ENCODE measurements around the gene DLL1. TPM values are rescaled to one million over a fixed set of nuclear protein-coding genes. Genes with fewer than 3 reads are reported as not detected.
A peak's percentile ranks its signal among the peaks of the same experiment; 100 is the strongest.

The DLL1 gene
- total and polyA plus RNA-seq, 4 donors: 10.4 to 42.8 (median 21.7) TPM

GRCh38 chr6:170289951-170290295, 955 bp downstream of the DLL1 start:
- WGBS (ENCODE audit: insufficient coverage): 0% methylated on average over 41 of the region's 41 CpGs
- H3K9me3 ChIP-seq (ENCODE audit: control insufficient read depth, insufficient read depth, low read length): no peaks in the 10 kb centered on the region
- peak in 1 of 6 donors; percentile 57 for DNase-seq (ENCODE audit: low read depth in 4 of 6, low spot score in 6 of 6)
- H3K4me1 ChIP-seq (ENCODE audit: control insufficient read depth, insufficient read depth, low read length): peaks cover 80% of the 10 kb centered on the region
- peak overlapping the region; percentile 69 for H3K27ac ChIP-seq (ENCODE audit: low read depth, low read length)
- peak overlapping the region; percentile 66 for H3K4me3 ChIP-seq (ENCODE audit: low read depth, low read length)
- peaks cover 33% of the 10 kb centered on the region for H3K36me3 ChIP-seq (ENCODE audit: control insufficient read depth, insufficient read depth, low read length)
- peaks cover 33% of the 10 kb centered on the region for H3K27me3 ChIP-seq (ENCODE audit: control insufficient read depth, insufficient read depth, low read length)

- WGBS (ENCODE audit: insufficient coverage): 1% methylated on average over 85 of the region's 85 CpGs
- peak in 2 of 6 donors; percentile 26 to 49 for DNase-seq (ENCODE audit: low read depth in 4 of 6, low spot score in 6 of 6)
- peak overlapping the region; percentile 66 for H3K4me3 ChIP-seq (ENCODE audit: low read depth, low read length)
- H3K4me1 ChIP-seq (ENCODE audit: control insufficient read depth, insufficient read depth, low read length): peaks cover 79% of the 10 kb centered on the region
- H3K27me3 ChIP-seq (ENCODE audit: control insufficient read depth, insufficient read depth, low read length): peaks cover 28% of the 10 kb centered on the region
- H3K36me3 ChIP-seq (ENCODE audit: control insufficient read depth, insufficient read depth, low read length): peaks cover 39% of the 10 kb centered on the region
- H3K9me3 ChIP-seq (ENCODE audit: control insufficient read depth, insufficient read depth, low read length): no peaks in the 10 kb centered on the region
- H3K27ac ChIP-seq (ENCODE audit: low read depth, low read length): no peak overlapping the region
Measured at GRCh38 chr6:170289180-170289931, 1.5 kb downstream of the DLL1 start.

- Histone ChIP-seq H3K36me3 (ENCODE audit: control insufficient read depth, insufficient read depth, low read length) (peaks cover 45% of the 10 kb centered on the region), H3K4me3 (ENCODE audit: low read depth, low read length) (peak overlapping the region; percentile 29), H3K27ac (ENCODE audit: low read depth, low read length) (no peak overlapping the region), H3K27me3 (ENCODE audit: control insufficient read depth, insufficient read depth, low read length) (peaks cover 23% of the 10 kb centered on the region), H3K9me3 (ENCODE audit: control insufficient read depth, insufficient read depth, low read length) (no peaks in the 10 kb centered on the region), H3K4me1 (ENCODE audit: control insufficient read depth, insufficient read depth, low read length) (peaks cover 74% of the 10 kb centered on the region)
- 11% methylated on average over 14 of the region's 16 CpGs for WGBS (ENCODE audit: insufficient coverage)
- DNase-seq (ENCODE audit: low read depth in 4 of 6, low spot score in 6 of 6): peak in 1 of 6 donors; percentile 37
Measured at GRCh38 chr6:170288852-170289179, 2.1 kb downstream of the DLL1 start.

- 62% methylated on average over 29 of the region's 33 CpGs for WGBS (ENCODE audit: insufficient coverage)
- H3K4me3 ChIP-seq (ENCODE audit: low read depth, low read length): peak overlapping the region; percentile 29
- DNase-seq (ENCODE audit: low read depth in 4 of 6, low spot score in 6 of 6): no peak
- H3K4me1 ChIP-seq (ENCODE audit: control insufficient read depth, insufficient read depth, low read length): peaks cover 72% of the 10 kb centered on the region
- peaks cover 51% of the 10 kb centered on the region for H3K36me3 ChIP-seq (ENCODE audit: control insufficient read depth, insufficient read depth, low read length)
- H3K9me3 ChIP-seq (ENCODE audit: control insufficient read depth, insufficient read depth, low read length): no peaks in the 10 kb centered on the region
- H3K27me3 ChIP-seq (ENCODE audit: control insufficient read depth, insufficient read depth, low read length): peaks cover 16% of the 10 kb centered on the region
- H3K27ac ChIP-seq (ENCODE audit: low read depth, low read length): no peak overlapping the region
Measured at GRCh38 chr6:170288091-170288631, 2.7 kb downstream of the DLL1 start.

- WGBS (ENCODE audit: insufficient coverage): 52% methylated on average over 12 of the region's 12 CpGs
- peaks cover 58% of the 10 kb centered on the region for H3K36me3 ChIP-seq (ENCODE audit: control insufficient read depth, insufficient read depth, low read length)
- no peaks in the 10 kb centered on the region for H3K9me3 ChIP-seq (ENCODE audit: control insufficient read depth, insufficient read depth, low read length)
- H3K4me3 ChIP-seq (ENCODE audit: low read depth, low read length): peak overlapping the region; percentile 29
- H3K27me3 ChIP-seq (ENCODE audit: control insufficient read depth, insufficient read depth, low read length): peaks cover 12% of the 10 kb centered on the region
- DNase-seq (ENCODE audit: low read depth in 4 of 6, low spot score in 6 of 6): no peak
- peaks cover 65% of the 10 kb centered on the region for H3K4me1 ChIP-seq (ENCODE audit: control insufficient read depth, insufficient read depth, low read length)
- H3K27ac ChIP-seq (ENCODE audit: low read depth, low read length): peak overlapping the region; percentile 3
Measured at GRCh38 chr6:170287371-170287876, 3.5 kb downstream of the DLL1 start.

GRCh38 chr6:170286934-170287265, 4.0 kb downstream of the DLL1 start:
- Histone ChIP-seq H3K27ac (ENCODE audit: low read depth, low read length) (peak overlapping the region; percentile 6), H3K4me1 (ENCODE audit: control insufficient read depth, insufficient read depth, low read length) (peaks cover 60% of the 10 kb centered on the region), H3K36me3 (ENCODE audit: control insufficient read depth, insufficient read depth, low read length) (peaks cover 61% of the 10 kb centered on the region), H3K27me3 (ENCODE audit: control insufficient read depth, insufficient read depth, low read length) (peaks cover 9% of the 10 kb centered on the region), H3K9me3 (ENCODE audit: control insufficient read depth, insufficient read depth, low read length) (no peaks in the 10 kb centered on the region), H3K4me3 (ENCODE audit: low read depth, low read length) (peak overlapping the region; percentile 29)
- DNase-seq (ENCODE audit: low read depth in 4 of 6, low spot score in 6 of 6): no peak
- 61% methylated on average over 2 of the region's 2 CpGs for WGBS (ENCODE audit: insufficient coverage)

GRCh38 chr6:170286246-170286933, 4.5 kb downstream of the DLL1 start:
- H3K27me3 ChIP-seq (ENCODE audit: control insufficient read depth, insufficient read depth, low read length): peaks cover 5% of the 10 kb centered on the region
- H3K4me1 ChIP-seq (ENCODE audit: control insufficient read depth, insufficient read depth, low read length): peaks cover 55% of the 10 kb centered on the region
- H3K9me3 ChIP-seq (ENCODE audit: control insufficient read depth, insufficient read depth, low read length): no peaks in the 10 kb centered on the region
- DNase-seq (ENCODE audit: low read depth in 4 of 6, low spot score in 6 of 6): peak in 2 of 6 donors; percentile 66 to 75
- peaks cover 66% of the 10 kb centered on the region for H3K36me3 ChIP-seq (ENCODE audit: control insufficient read depth, insufficient read depth, low read length)
- peak overlapping the region; percentile 6 for H3K27ac ChIP-seq (ENCODE audit: low read depth, low read length)
- H3K4me3 ChIP-seq (ENCODE audit: low read depth, low read length): peak overlapping the region; percentile 29
- WGBS (ENCODE audit: insufficient coverage): 29% methylated on average over 16 of the region's 26 CpGs

GRCh38 chr6:170285482-170285881, 5.4 kb downstream of the DLL1 start:
- Histone ChIP-seq H3K27me3 (ENCODE audit: control insufficient read depth, insufficient read depth, low read length) (peaks cover 5% of the 10 kb centered on the region), H3K27ac (ENCODE audit: low read depth, low read length) (no peak overlapping the region), H3K36me3 (ENCODE audit: control insufficient read depth, insufficient read depth, low read length) (peaks cover 68% of the 10 kb centered on the region), H3K9me3 (ENCODE audit: control insufficient read depth, insufficient read depth, low read length) (no peaks in the 10 kb centered on the region), H3K4me1 (ENCODE audit: control insufficient read depth, insufficient read depth, low read length) (peaks cover 58% of the 10 kb centered on the region), H3K4me3 (ENCODE audit: low read depth, low read length) (no peak overlapping the region)
- DNase-seq (ENCODE audit: low read depth in 4 of 6, low spot score in 6 of 6): no peak
- WGBS (ENCODE audit: insufficient coverage): 54% methylated on average over 5 of the region's 5 CpGs

GRCh38 chr6:170284866-170285469, 5.9 kb downstream of the DLL1 start:
- Histone ChIP-seq H3K27ac (ENCODE audit: low read depth, low read length) (no peak overlapping the region), H3K36me3 (ENCODE audit: control insufficient read depth, insufficient read depth, low read length) (peaks cover 68% of the 10 kb centered on the region), H3K4me1 (ENCODE audit: control insufficient read depth, insufficient read depth, low read length) (peaks cover 60% of the 10 kb centered on the region), H3K27me3 (ENCODE audit: control insufficient read depth, insufficient read depth, low read length) (peaks cover 4% of the 10 kb centered on the region), H3K9me3 (ENCODE audit: control insufficient read depth, insufficient read depth, low read length) (no peaks in the 10 kb centered on the region), H3K4me3 (ENCODE audit: low read depth, low read length) (no peak overlapping the region)
- WGBS (ENCODE audit: insufficient coverage): 89% methylated on average over 23 of the region's 24 CpGs
- no peak for DNase-seq (ENCODE audit: low read depth in 4 of 6, low spot score in 6 of 6)
